Measurements from ENCODE around the gene RPL35. TPM values are rescaled to one million over a fixed set of nuclear protein-coding genes. Genes with fewer than 3 reads are reported as not detected.

The RPL35 gene
- total RNA-seq, 6 experiments from 2014 or later: 372 to 1,299 (median 414) TPM

DNA sequence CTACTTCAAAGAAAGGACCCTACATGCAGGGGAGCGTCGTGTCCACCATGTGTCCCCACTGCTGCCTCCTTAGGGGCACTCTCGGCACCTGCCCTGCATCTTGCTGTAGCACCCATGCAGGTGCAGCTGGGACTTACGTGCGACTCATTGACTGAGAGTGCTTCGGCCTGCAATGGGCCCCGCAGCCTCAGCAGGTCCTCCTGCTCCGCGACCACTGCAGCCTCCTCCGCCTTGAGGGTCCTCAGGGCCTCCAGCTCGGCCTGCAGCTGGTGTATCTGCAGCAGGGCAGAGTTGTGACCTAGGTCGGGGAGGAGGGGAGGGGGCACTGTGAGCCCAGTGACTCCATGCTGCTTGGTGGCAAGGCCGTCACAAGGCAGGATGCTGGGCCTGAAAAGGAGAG lies 27.2 kb upstream of the RPL35 start:
- Histone ChIP-seq H3K27ac (no peak overlapping the region), H3K27me3 (no peaks in the 10 kb centered on the region), H3K4me3 (no peak overlapping the region), H3K9me3 (no peaks in the 10 kb centered on the region), H3K4me1 (no peaks in the 10 kb centered on the region), H3K36me3 (peaks cover 0 to 76% (median 6%) of the 10 kb centered on the region in 4 donors)
- DNase-seq: no peak
- no peak for ATAC-seq
- WGBS (ENCODE audit: insufficient coverage, low coverage, low lambda C conversion rate, missing lambda C conversion rate): 100% methylated on average over 2 of the region's 13 CpGs
- no peak for TF ChIP-seq POLR2A (IDR thresholded peaks at IDR 0.05)
- TF ChIP-seq, protein P1, sequence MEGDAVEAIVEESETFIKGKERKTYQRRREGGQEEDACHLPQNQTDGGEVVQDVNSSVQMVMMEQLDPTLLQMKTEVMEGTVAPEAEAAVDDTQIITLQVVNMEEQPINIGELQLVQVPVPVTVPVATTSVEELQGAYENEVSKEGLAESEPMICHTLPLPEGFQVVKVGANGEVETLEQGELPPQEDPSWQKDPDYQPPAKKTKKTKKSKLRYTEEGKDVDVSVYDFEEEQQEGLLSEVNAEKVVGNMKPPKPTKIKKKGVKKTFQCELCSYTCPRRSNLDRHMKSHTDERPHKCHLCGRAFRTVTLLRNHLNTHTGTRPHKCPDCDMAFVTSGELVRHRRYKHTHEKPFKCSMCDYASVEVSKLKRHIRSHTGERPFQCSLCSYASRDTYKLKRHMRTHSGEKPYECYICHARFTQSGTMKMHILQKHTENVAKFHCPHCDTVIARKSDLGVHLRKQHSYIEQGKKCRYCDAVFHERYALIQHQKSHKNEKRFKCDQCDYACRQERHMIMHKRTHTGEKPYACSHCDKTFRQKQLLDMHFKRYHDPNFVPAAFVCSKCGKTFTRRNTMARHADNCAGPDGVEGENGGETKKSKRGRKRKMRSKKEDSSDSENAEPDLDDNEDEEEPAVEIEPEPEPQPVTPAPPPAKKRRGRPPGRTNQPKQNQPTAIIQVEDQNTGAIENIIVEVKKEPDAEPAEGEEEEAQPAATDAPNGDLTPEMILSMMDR (IDR thresholded peaks at IDR 0.05): no peak
- intact Hi-C loops (cut with DNase I): no loop called here

DNA sequence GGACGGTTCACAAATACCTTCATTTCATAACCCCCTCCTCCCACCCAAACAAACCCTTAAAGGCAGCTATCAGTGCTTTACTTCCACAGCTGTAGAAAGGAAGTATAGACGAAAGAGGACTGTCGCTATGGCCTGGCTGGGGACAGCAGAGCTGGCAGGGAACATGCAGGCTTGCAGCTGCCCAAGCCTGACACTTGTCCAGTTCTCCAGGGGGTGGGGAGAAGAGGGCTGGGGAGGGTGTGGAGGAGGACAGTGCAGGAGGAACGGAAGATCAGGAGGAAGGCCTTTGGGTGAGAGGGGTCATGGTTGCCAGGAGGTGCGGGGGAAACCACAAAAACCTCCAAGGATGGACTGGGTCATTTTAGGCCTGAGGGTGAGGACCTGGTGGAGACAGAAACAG lies 26.1 kb upstream of the RPL35 start:
- 90% methylated on average over 2 of the region's 5 CpGs for WGBS (ENCODE audit: insufficient coverage, low coverage, low lambda C conversion rate, missing lambda C conversion rate)
- ATAC-seq: no peak
- intact Hi-C loops (cut with DNase I): no loop called here

DNA sequence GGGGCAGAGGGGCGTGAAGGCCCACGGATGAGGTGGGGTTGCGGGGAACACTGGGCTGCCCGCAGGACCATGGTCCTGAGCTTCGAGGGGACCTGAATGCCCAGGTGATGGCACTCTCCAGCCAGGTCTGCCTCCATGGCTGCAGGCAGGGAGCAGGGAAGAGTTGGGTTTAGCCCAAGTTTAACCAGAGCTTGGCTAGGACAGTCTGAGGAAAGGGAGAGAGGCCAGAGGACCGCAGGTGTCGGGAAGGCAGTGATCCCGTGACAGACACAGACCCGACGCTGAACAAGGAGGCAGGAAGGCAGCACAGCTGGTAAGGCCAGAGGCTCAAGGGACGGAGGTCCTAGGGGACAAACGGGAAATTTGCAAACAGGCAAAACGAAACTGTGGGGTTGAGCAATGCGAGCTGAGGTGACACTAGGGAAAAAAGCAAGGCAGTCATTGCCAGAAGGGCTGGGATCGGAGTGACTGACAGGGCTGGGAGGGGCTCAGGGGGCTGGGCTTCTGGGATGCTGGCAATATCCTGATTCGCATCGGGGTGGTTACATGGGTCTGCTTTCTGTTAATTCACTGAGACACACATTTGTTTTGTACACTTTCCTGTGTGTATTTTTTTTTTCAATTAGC lies 25.2 kb upstream of the RPL35 start:
- H3K9me3 ChIP-seq: no peaks in the 10 kb centered on the region
- 58% methylated on average over 17 of the region's 17 CpGs for WGBS (ENCODE audit: insufficient coverage, low coverage, low lambda C conversion rate, missing lambda C conversion rate)
- TF ChIP-seq, protein P1 (IDR thresholded peaks at IDR 0.05): no peak
- TF ChIP-seq POLR2A (IDR thresholded peaks at IDR 0.05): no peak
- peak in 2 of 3 donors; percentile 33 to 61 for DNase-seq
- intact Hi-C loops (cut with DNase I): no loop called here
- H3K4me1 ChIP-seq: no peaks in the 10 kb centered on the region
- peaks cover 0 to 68% (median 6%) of the 10 kb centered on the region in 4 donors for H3K36me3 ChIP-seq
- H3K27ac ChIP-seq: peak overlapping the region in 2 of 3 donors; percentile 36 to 53
- H3K4me3 ChIP-seq: peak overlapping the region in 1 of 3 donors; percentile 17
- no peaks in the 10 kb centered on the region for H3K27me3 ChIP-seq
- peak; percentile 77 to 93 (median 84) for ATAC-seq

More for the DNA sequence above, 26.1 kb upstream of the RPL35 start:
- Histone ChIP-seq H3K9me3 (no peaks in the 10 kb centered on the region), H3K27me3 (no peaks in the 10 kb centered on the region), H3K36me3 (peaks cover 0 to 65% (median 6%) of the 10 kb centered on the region in 4 donors), H3K4me1 (no peaks in the 10 kb centered on the region), H3K27ac (no peak overlapping the region), H3K4me3 (no peak overlapping the region)
- TF ChIP-seq, protein P1 (IDR thresholded peaks at IDR 0.05): no peak
- no peak for TF ChIP-seq POLR2A (IDR thresholded peaks at IDR 0.05)
- no peak for DNase-seq

DNA sequence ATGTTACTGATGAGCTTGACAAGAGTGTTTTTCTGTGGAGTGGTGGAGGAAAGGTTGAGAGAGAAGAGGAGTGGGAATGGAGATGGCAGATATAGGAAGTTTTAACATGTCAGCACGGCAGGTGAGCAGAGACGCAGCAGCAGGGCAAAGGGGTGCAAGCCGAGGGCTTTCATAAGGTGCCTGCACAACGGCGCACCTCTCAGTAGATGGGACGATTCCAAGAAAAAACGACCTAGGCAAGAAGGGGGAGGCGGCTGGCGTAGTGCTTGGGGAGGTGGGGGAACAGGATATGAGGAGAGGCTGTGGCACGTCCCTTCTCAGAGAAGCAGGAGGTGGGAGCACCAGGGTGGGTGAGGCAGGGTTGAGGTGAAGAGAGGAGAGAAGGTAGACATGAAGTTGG lies 24.7 kb upstream of the RPL35 start:
- intact Hi-C loops (cut with DNase I): no loop called here
- no peak for ATAC-seq
- Histone ChIP-seq H3K36me3 (peaks cover 0 to 70% (median 6%) of the 10 kb centered on the region in 4 donors), H3K27ac (peak overlapping the region in 1 of 3 donors; percentile 53), H3K27me3 (no peaks in the 10 kb centered on the region), H3K4me1 (no peaks in the 10 kb centered on the region), H3K9me3 (no peaks in the 10 kb centered on the region), H3K4me3 (no peak overlapping the region)
- no peak for TF ChIP-seq POLR2A (IDR thresholded peaks at IDR 0.05)
- TF ChIP-seq, protein P1 (IDR thresholded peaks at IDR 0.05): no peak
- 84% methylated on average over 10 of the region's 10 CpGs for WGBS (ENCODE audit: insufficient coverage, low coverage, low lambda C conversion rate, missing lambda C conversion rate)
- DNase-seq: no peak
